Testis (tissue), 2 donors: Measurements from ENCODE around the gene SDHAF3.

Experiments
- POLR2A ChIP-seq: fragments of 450-650 bp; IDR thresholded peaks from one replicate; pipeline ENCODE4 v1.6.1; 2017; ENCODE audit warnings: antibody characterized with exemption, mild to moderate bottlenecking, moderate library complexity
- TF ChIP-seq, protein P1 (sequence below), 3 experiments: fragments of 450-650 bp in 2 of 3; fragments of 200-600 bp in 1 of 3; sonication (generic) in 1 of 3; IDR thresholded peaks; one replicate each; pipeline ENCODE4 v1.5.1; 2016 to 2019; ENCODE audit warnings: antibody characterized with exemption in 3 of 3, mild to moderate bottlenecking in 2 of 3, moderate library complexity in 1 of 3

DNA sequence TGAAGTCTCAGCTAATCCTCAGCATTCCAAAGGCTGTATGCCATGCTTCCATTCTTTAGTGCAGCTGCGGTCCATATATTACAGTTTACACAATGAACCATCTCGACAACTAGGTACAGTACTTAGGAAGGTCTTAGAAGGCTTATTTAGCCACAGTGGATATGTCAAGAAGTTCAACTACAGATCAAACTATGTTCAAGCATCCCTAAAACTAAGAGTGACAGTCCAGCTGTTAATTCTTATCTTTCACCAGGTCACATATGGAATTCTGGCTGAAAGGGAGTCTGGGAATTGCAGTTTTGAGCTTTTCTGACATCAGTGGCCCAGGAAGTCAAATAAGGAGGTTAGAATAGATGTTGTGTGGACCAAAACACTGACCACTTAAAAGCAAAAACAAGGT is 106.8 kb downstream of the SDHAF3 start:
- TF ChIP-seq, protein P1, sequence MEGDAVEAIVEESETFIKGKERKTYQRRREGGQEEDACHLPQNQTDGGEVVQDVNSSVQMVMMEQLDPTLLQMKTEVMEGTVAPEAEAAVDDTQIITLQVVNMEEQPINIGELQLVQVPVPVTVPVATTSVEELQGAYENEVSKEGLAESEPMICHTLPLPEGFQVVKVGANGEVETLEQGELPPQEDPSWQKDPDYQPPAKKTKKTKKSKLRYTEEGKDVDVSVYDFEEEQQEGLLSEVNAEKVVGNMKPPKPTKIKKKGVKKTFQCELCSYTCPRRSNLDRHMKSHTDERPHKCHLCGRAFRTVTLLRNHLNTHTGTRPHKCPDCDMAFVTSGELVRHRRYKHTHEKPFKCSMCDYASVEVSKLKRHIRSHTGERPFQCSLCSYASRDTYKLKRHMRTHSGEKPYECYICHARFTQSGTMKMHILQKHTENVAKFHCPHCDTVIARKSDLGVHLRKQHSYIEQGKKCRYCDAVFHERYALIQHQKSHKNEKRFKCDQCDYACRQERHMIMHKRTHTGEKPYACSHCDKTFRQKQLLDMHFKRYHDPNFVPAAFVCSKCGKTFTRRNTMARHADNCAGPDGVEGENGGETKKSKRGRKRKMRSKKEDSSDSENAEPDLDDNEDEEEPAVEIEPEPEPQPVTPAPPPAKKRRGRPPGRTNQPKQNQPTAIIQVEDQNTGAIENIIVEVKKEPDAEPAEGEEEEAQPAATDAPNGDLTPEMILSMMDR (IDR thresholded peaks at IDR 0.05), result no peak
- TF ChIP-seq POLR2A, result no peak
